Thoracic aorta (tissue), 2 donors: ENCODE data around the gene TMEM218. TPM values are rescaled to one million over a fixed set of nuclear protein-coding genes. Genes with fewer than 3 reads are reported as not detected.

ENCODE experiments used
- ATAC-seq: fragments of 150-250 bp; one replicate; pipeline ENCODE4 v1.8.0; 2017; ENCODE audit warnings: low read depth; ENCODE audit not compliant: insufficient number of reproducible peaks, low FRiP score
- DNase-seq: peaks from one replicate; pipeline ENCODE4 v3.0.0-alpha.2; 2020; ENCODE audit warnings: low spot score
- H3K27ac ChIP-seq, 2 donors: fragments of 200-600 bp; sonication (generic); 1 replicate in 1 of 2; 2 replicates in 1 of 2; pipeline ENCODE4 v1.5.1; 2016; ENCODE audit warnings: mild to moderate bottlenecking in 2 of 2, moderate library complexity in 2 of 2
- H3K27me3 ChIP-seq: fragments of 200-600 bp; sonication (generic); replicated peaks from 2 replicates; pipeline ENCODE4 v1.6.0; 2016; ENCODE audit warnings: mild to moderate bottlenecking; ENCODE audit not compliant: insufficient read depth
- H3K36me3 ChIP-seq: fragments of 200-600 bp; sonication (generic); one replicate; pipeline ENCODE4 v1.5.1; 2016
- H3K4me1 ChIP-seq, 2 donors: fragments of 200-600 bp; sonication (generic); 1 replicate in 1 of 2; 2 replicates in 1 of 2; pipeline versions ENCODE4 v1.5.1 to v1.6.0; 2016; ENCODE audit warnings: low read depth in 2 of 2, mild to moderate bottlenecking in 1 of 2; ENCODE audit not compliant: control insufficient read depth in 1 of 2
- H3K4me3 ChIP-seq: fragments of 200-600 bp; sonication (generic); 2 replicates; pipeline ENCODE4 v1.5.1; 2016; ENCODE audit warnings: mild to moderate bottlenecking
- H3K9me3 ChIP-seq: fragments of 200-600 bp; sonication (generic); 2 replicates; pipeline ENCODE4 v1.5.1; 2016
- CTCF ChIP-seq: fragments of 200-600 bp; sonication (generic); IDR thresholded peaks from one replicate; pipeline ENCODE4 v1.5.1; 2019; ENCODE audit warnings: antibody characterized with exemption
- total RNA-seq, 2 donors: library from RNA; depleted of rRNA; stranded (reverse); fragments of >200 nt; gene quantifications; one replicate each; pipeline versions ENCODE4 v1.1.0 to v1.2.3, GENCODE V29; 2016

Gene TMEM218
- total RNA-seq, 2 donors from 2014 or later: 15.2 to 17.7 TPM

DNA sequence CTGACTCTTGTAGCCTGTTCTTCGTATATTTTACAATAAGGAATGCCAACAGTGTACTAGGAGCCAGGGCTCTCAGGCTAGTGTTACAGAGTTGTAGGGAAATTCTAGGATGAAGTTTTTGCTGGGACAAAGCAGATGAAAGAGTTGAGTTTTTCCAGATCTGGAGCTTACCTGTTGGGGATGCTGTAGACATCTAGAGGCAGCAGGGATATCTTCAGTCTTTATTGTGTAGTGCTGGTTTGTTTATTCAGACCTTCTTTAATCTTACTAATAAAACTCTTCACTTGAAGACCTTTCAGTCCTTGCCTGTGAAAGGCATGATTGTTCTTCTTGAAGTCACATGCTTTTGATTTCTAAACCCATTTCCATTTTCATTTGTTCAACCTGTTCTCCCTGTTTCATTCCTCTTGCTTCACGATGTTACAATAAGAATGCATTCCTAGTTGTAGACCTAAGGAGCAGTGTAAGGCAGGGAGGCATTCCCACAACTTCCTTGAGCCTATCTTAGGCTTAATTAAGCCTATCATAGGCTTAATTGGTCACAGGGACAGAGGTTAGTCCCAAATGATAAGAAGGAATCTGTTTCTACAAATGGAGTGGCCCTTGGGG lies 56.2 kb downstream of the TMEM218 start:
- DNase-seq (no peak), ATAC-seq (no peak)

GRCh38 chr11:125053167-125053566 lies 58.3 kb downstream of the TMEM218 start:
- H3K27me3 ChIP-seq: no peaks in the 10 kb centered on the region
- no peaks in the 10 kb centered on the region for H3K4me1 ChIP-seq
- H3K9me3 ChIP-seq: no peaks in the 10 kb centered on the region
- no peak overlapping the region for H3K4me3 ChIP-seq
- H3K27ac ChIP-seq: no peak overlapping the region
- no peaks in the 10 kb centered on the region for H3K36me3 ChIP-seq
- ATAC-seq (no peak), DNase-seq (no peak)
- no peak for TF ChIP-seq CTCF

More for the DNA sequence above, 56.2 kb downstream of the TMEM218 start:
- H3K27ac ChIP-seq: no peak overlapping the region
- H3K27me3 ChIP-seq: no peaks in the 10 kb centered on the region
- H3K4me1 ChIP-seq: no peaks in the 10 kb centered on the region
- no peaks in the 10 kb centered on the region for H3K36me3 ChIP-seq
- no peak for TF ChIP-seq CTCF
- H3K4me3 ChIP-seq: no peak overlapping the region
- no peaks in the 10 kb centered on the region for H3K9me3 ChIP-seq

DNA sequence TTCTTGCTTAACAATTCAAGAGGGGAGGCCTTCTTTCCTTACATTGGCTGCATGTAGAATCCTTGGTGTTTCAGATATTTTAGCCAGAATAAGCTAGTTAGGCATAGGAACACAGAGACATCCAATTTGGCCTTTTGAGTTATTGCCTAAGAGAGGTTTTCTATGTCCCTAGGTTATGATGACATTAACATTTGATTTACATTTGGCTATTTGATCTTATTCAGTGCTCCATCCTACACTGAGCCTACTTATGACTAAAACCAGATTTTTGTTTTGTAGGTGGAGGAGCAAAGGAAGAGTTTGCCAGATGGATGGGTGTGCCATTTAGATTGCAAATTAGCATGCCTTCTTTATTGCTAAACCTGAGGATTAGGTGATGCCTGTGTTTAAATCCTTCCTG lies 59.4 kb downstream of the TMEM218 start:
- no peak for TF ChIP-seq CTCF
- Histone ChIP-seq H3K27me3 (no peaks in the 10 kb centered on the region), H3K27ac (no peak overlapping the region), H3K4me1 (no peaks in the 10 kb centered on the region), H3K9me3 (no peaks in the 10 kb centered on the region), H3K4me3 (no peak overlapping the region), H3K36me3 (no peaks in the 10 kb centered on the region)
- ATAC-seq (no peak), DNase-seq (no peak)

- DNase-seq (no peak), ATAC-seq (no peak)
- TF ChIP-seq CTCF: no peak
- Histone ChIP-seq H3K27me3 (no peaks in the 10 kb centered on the region), H3K9me3 (no peaks in the 10 kb centered on the region), H3K4me3 (no peak overlapping the region), H3K36me3 (no peaks in the 10 kb centered on the region), H3K4me1 (no peaks in the 10 kb centered on the region), H3K27ac (no peak overlapping the region)
Measured at GRCh38 chr11:125049164-125049792, 62.1 kb downstream of the TMEM218 start.

Other genes starting within 250 kb of the TMEM218 start
- 10 to 100 TPM in 1 of 2 donors, 1 to 10 TPM in 1; 5.5 to 13.7 TPM for gene ROBO3, start 246.2 kb downstream of the TMEM218 start, total RNA-seq
- gene ROBO4, start 213.8 kb downstream of the TMEM218 start, total RNA-seq: 10 to 100 TPM in 1 of 2 donors, 1 to 10 TPM in 1; 8.5 to 18.8 TPM
- gene HEPN1, start 192.4 kb downstream of the TMEM218 start, total RNA-seq: under 1 TPM in 1 of 2 donors, not detected in 1; 0.41 TPM
- 1 to 10 TPM in 1 of 2 donors, under 1 TPM in 1; 0.49 to 1.2 TPM for gene HEPACAM, start 175.6 kb downstream of the TMEM218 start, total RNA-seq
- 1 to 10 TPM in 1 of 2 donors, under 1 TPM in 1; 0.49 to 1.2 TPM for gene CCDC15, start 157.4 kb downstream of the TMEM218 start, total RNA-seq
- 10 to 100 TPM in 1 of 2 donors, 1 to 10 TPM in 1; 8.9 to 11.6 TPM for gene SLC37A2, start 48.3 kb downstream of the TMEM218 start, total RNA-seq
- gene PKNOX2, start 53.1 kb upstream of the TMEM218 start, total RNA-seq: 1 to 10 TPM; 1.4 to 9.2 TPM